GM18505 (cell line): ENCODE results near the gene CDC20.

ENCODE experiments used
- ATAC-seq: cut with Tn5 transposase; IDR thresholded peaks from one replicate; pipeline ENCODE4 v1.9.1; 2021; ENCODE audit not compliant: unreplicated experiment
- POLR2A ChIP-seq: IDR thresholded peaks from 4 replicates; pipeline ENCODE4 v1.6.1; 2011; ENCODE audit warnings: borderline replicate concordance; ENCODE audit not compliant: insufficient read depth, insufficient read length; ENCODE audit errors: extremely low read depth

CDC20 gene

DNA sequence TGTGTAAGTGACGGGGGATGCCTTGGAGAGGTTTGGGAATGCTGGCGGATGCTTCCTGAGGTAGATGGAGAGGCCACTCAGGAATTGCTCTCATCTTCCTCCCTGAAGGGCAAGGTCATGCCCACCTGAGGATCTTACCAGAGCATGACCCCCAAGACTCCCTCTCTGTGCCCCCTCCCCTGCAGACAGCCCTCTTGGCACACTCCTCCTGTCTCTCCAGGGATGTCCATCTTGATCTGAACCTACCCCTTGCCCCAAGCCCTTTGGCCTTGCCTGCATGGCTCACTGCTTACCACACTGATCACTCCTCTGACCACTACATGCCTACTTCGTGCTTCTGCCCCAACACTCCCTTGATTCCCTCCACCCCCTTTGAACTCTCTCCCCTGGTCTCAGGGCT lies 39.0 kb upstream of the CDC20 start:
- TF ChIP-seq POLR2A, result no peak
- no peak for ATAC-seq

GRCh38 chr1:43321331-43321891 lies 37.4 kb upstream of the CDC20 start:
- no peak for ATAC-seq
- no peak for TF ChIP-seq POLR2A

- ATAC-seq, result no peak
- no peak for TF ChIP-seq POLR2A
These were observed 36.3 kb upstream of the CDC20 start for GRCh38 chr1:43322506-43322905.

- no peak for ATAC-seq
- no peak for TF ChIP-seq POLR2A
These were observed 34.0 kb upstream of the CDC20 start for GRCh38 chr1:43324810-43325209.

DNA sequence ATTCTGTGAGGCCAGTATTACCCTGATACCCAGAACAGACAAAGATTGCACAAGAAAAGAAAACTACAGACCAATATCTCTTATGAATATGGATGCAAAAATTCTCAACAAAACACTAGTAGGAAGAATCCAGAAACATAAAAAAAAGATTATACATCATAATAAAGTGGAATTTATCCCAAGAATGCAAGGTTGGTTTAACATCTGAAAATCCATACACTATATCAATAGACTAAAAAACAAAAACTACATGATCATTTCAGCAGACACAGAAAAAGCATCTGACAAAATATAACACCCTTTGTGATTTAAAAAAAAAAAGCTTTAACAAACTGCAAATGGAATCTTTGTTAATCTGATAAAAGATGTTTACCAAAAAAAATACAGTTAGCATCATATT lies 33.4 kb upstream of the CDC20 start:
- TF ChIP-seq POLR2A, result no peak
- no peak for ATAC-seq

GRCh38 chr1:43327549-43328292 lies 31.1 kb upstream of the CDC20 start:
- no peak for TF ChIP-seq POLR2A
- ATAC-seq, result no peak

DNA sequence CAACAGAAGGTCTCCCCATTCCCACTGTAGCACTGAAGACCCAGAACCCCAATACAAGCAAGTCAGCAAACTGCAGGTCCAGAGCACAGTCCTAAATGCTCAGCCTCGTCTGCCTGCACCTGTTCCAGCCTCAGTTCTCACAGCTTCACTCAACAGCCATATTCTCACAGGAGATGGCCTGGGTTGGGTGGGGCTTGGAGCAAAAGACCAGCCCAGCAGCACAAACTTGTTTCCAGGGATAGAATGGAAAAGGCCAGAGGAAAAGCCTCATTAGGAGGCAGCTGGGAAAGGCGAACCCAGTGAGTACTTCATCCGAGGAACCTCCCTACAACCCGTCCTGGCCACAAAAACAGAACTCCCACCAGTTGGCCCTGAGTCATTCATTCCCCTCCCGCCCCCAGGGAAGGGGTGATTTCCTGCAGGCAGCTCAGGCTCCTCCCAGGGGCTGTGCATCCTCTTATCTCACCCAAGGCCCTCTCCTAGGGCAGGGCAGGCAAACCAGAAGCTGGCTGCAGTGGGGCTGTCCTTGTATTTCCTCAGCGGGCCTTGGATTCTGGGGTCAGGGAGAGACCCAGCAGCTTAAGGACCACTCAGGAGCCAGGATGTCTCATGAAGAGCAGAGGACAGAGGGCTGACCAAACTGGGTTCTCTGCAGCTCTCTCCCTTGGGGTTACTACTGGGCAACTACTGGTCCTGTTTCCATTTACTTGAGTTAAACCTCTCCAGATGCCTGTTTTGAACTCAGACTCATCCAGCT lies 28.6 kb upstream of the CDC20 start:
- TF ChIP-seq POLR2A, result no peak
- no peak for ATAC-seq

GRCh38 chr1:43331688-43332087 lies 27.1 kb upstream of the CDC20 start:
- no peak for ATAC-seq
- TF ChIP-seq POLR2A, result no peak

DNA sequence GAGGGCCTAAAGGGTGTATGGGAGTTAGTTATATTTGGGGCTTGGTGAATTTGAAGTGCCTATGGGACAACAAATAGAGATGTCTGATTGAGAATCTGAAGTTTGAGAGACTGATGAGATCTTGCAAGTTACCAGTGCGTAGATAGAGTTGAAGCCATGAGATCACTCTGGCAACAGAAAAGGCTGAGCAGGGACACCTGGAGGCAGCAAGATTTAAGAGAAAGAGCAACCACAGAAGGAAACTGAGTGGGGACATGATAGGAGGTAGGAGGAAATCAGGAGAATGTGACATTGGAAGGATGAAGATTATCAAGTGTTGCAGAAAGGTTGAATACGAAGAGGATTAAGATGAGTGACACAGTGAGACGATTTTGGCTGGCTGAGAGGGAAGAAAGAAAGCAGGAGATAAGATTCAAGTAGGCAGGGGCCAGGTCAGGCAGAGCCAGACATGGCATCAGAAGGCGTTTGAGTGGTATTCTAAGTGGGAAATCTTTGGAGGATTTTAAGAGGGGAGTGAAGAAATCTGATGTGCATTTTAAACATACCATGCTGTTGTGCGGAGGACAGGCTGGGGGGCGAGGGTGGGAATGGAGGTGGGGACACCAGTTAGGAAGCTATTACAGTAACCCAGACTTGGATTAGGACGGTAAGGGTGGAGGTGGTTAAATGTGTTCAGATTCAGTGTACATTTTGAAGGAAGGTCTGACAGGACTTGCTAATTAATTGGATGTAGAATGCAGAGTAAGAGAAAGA lies 24.2 kb upstream of the CDC20 start:
- ATAC-seq, result no peak
- TF ChIP-seq POLR2A, result no peak

- no peak for TF ChIP-seq POLR2A
- no peak for ATAC-seq
These were observed 21.2 kb upstream of the CDC20 start, which contains the start of gene MPL for GRCh38 chr1:43337588-43337987. MPL (plus strand) TSS chr1:43337818; CDS start chr1:43337849, 31 bp downstream.

DNA sequence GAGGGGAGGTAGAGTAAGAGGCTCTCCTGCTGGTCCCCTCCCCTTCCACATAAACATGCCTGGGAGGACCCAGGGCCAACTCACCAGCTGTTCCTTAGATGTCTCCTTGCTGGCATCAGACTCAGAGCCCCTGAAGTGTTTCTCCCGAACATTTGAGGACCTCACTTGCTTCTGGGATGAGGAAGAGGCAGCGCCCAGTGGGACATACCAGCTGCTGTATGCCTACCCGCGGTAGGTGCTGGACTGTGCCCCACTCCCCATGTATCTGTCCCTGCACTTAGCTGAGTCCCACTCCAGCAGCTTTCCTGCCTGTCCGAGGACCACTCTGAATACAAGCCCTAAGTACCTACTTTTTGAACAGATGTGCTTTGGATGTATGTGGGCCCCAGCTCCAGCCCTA lies 20.8 kb upstream of the CDC20 start:
- TF ChIP-seq POLR2A, result no peak

DNA sequence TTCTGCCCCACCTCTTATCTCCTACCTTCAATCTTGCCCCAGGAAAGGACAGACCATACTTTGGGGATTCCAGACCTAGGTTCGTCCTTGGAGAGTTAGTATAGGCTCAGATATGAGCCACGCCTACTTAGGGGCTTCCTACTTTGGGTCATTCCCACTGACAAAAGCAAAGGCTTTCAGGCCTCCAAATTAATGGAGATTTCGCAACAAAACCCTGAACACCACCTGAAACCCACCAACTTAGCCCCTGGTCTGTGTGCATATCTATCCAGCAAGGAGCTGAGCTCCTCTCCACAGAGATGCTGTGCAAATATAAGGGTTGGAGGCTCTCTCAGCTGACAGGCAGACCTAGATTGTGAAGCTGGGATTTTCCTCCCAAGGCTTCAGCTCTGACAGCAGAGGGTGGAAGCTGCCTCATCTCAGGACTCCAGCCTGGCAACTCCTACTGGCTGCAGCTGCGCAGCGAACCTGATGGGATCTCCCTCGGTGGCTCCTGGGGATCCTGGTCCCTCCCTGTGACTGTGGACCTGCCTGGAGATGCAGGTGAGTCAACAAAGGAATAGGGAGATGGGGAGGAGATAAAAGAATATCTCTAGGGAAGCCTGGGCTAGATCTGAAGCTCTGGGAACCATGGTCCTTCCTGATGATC lies 19.1 kb upstream of the CDC20 start:
- no peak for TF ChIP-seq POLR2A
- ATAC-seq, result no peak

More for the DNA sequence above, 20.8 kb upstream of the CDC20 start:
- ATAC-seq, result no peak

DNA sequence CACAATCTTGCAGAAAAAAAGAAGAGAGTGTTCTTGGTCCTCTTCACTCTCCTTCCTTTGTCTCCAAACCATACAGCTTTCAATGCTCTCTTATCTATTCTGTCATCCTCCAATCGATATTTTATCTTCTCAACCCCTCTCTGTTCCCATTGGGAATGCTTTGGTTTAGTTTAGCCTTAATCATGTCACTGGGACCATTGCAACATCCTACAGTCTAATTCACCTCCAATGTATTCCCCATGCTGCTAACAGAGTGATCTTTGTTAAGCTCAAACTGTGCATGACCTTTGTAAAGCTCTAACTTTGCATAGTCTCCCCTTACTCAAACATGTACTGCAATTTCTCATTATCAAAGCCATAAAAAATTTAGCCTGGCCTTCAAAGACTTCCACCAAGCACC lies 18.2 kb upstream of the CDC20 start:
- ATAC-seq, result no peak
- no peak for TF ChIP-seq POLR2A
